Stimulated activated CD8-positive, alpha-beta memory T cell treated with anti-CD3 and anti-CD28 coated beads, Interleukin-7, amount 100 ng/mL, for 48 hours (primary cell): ENCODE measurements around the gene GLRA3.
"Not testable (repeated sequence)": the region's sequence is repeated elsewhere in the genome, so short reads cannot be mapped to it uniquely, and the experiment has no call there.

ENCODE experiments used
- DNase-seq, 2 donors: peaks; one replicate each; pipeline ENCODE4 v3.0.0-alpha.2; 2020; ENCODE audit warnings: low read depth in 1 of 2; ENCODE audit errors: extremely low read depth in 1 of 2

The GLRA3 gene

DNA sequence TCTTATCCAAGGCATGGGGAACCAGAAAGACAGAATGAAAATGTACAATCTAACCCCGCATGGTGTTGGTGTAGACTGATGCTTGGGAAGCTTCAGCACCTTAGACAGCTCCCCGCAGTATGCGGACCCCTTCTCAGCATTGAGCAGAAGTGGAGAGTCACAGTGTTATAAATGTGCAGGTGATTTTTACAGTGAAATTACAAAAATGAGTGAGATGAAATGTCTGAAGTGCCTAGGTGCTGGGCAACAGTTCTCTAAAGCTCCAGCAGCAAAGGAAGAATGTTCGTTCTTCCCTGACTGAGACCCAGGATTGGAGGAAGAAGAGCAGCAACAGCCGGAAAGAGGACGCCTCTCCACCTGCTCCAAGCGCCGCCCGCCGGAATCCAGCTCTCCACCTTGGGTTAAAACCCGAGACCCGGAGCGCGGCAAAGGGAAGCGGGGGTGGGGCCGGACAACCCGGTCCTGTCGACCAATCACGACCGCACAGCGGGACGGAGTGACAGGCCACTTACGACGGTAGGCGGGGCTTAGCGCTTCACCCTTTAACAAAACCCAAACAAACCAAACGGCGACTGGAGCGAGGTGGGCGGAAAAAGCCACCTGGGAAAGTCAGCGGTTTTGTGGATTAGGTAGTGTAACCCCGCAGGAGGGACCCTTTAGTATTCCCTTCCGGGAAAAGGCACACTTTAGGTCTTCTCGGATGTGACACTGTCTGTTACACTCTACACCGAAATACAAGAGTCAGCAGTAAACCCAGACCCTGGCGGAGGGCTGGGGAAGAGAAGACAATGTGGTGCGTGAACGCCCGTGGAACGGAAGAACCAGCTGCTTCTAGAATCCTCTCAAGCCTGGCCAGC, at the start of gene GLRA3:
Gene GLRA3, minus strand, starts transcription at position 403 of the 857 bp plus-strand sequence. CDS start 436 bp downstream, outside the sequence.
- no peak for DNase-seq

DNA sequence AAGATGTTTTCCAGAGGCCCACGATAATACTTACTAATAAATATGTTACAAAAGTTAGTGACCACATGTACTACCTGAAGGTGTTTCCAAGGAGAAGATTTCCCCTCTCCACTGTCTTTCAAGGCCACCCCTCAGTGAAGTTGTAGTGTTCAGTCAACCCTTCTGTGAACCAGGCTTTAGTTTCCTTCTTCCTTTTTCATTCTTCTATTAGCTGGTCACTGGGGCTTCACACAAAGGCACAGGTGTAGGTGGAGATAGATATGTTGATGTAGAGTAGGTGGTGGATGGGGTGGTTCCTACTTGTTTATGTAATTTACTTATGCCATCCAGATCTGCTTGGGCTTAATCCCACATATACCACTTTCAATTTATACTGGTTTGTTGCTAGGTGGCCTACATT, 45.9 kb upstream of the GLRA3 start:
- no peak for DNase-seq

DNA sequence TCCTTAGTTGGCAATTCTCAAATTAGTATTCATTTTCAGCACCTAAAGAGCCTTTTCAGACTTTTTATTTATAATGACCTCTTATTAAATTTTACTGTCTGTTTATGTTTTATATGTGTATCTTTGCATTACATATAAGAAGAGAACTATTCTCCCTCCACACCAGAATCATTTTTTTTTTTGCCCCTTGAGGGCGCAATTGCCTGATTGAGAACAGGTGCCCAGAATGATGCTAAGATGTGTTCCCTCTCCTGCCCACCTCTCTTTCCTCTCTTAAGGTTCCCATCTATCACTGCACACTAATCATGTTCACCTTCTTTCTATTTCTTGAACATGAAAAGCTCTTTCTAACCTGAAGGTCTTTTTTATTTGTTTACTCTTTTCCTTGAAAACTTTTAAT, 44.9 kb upstream of the GLRA3 start:
- DNase-seq, result no peak

DNA sequence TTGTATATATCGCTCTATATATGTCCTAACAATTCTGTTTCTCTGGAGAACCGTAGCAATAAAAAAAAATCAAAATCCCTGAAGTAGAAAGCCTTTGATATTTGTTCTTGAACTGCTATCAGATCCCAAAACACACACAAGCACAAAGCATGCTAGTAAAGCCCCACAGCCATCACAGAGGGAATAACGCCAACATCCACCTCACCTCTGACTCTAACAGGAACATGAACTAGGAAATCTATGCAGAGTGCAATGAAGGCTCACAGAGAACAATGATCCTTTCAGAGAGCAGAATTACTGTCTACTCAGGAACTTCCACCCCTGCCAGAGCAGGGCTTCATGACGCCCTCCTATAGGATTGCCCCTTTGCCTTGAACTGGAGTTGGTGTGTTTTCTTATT, 44.1 kb upstream of the GLRA3 start:
- DNase-seq, result not testable (repeated sequence)

DNA sequence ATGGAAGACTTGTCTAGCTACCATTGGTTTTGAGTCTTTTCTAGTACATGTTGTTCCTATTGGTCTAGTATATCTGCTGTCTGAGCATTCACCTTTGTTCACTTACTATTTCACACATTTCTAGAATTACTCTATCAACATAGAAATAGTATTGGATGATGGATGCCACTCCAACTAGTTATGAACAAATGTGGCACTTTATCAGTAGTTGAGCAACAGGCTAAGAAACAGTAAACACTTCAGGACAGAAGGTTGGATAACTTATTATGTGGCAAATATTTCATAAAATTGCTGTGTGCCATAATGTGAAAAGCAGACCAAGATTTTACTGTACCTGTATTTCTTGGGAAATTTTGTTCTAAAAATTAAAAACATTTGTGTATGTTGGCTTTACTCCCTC, 42.4 kb upstream of the GLRA3 start:
- no peak for DNase-seq

DNA sequence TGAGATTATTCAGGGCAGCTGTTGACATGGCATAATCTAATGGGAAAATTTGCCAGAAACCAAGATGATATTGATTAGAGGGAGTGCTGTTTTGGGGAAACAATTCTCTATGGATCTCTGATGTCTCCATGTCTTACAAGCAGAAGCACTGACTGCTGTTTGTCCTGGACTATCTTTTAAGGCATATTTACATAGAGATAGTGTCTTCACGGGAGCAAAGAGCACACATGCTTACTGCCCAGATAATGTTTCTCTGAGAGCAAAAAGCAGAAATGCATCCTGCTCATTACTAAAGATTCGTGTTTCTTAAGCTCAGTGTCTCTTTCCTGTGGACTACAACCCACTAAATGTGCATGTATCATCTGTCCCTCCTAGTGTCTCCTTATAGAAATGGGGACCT, 41.3 kb upstream of the GLRA3 start:
- no peak for DNase-seq

DNA sequence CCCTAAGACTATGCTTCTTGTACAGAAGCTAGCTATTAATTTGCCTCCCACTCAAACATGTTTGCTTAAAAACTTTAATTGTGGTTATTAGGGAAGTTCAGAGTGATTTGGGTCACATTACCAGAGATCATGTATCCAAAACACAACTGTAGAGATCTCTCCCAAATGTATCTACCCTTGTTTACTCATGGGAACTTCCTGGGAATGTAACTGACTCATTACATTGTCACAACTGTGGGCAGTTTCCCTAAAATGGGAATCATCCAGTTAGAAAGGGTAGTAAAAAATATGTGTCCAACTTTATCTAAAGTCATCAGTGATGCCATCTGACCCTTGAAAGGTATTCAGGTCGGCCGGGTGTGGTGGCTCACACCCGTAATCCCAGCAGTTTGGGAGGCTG, 40.3 kb upstream of the GLRA3 start:
- DNase-seq, result no peak

DNA sequence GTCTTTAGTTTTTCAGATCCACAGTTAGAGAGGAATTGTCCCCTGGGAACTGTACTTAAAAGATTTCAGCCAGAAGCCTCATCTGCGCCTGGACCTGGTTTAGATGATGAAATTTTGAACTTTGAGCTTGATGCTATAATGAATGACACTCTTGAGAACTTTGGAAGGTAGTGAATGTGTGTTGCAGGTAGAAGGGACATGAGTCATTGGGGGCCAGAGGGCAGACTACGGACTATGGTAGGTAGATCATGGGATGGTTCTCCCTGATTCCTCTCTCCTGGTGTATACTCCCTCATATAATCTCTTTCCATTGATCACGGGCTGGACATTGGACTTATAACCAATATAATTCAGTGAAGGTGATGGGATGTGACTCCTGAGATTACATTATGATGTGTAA, 38.9 kb upstream of the GLRA3 start:
- no peak for DNase-seq

DNA sequence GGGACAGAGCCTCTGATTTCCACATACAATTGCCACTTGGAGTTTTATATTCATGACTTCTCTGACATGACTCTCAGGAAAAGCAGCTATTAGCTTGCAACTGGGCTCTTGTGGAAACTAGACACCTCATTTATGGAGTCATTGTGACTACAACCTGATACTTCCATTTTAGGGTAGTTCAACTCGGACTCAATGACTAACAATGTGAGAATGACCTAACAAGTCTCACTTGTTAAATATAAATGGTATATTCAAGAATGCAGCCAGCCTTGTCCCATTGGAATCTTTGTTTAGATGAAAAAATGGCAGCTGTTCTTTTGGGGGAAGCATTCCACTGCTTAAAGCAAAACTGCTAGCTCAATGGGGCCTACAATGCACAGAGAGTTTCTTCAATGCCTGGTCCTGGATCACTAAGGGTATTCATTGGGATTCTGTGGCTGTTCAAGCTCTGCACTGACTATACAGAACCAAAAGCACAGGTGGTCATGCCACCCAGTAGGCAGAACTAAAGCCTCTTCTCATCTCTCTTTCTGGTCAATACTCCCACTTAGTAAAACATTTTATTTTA, 36.5 kb upstream of the GLRA3 start:
- no peak for DNase-seq

DNA sequence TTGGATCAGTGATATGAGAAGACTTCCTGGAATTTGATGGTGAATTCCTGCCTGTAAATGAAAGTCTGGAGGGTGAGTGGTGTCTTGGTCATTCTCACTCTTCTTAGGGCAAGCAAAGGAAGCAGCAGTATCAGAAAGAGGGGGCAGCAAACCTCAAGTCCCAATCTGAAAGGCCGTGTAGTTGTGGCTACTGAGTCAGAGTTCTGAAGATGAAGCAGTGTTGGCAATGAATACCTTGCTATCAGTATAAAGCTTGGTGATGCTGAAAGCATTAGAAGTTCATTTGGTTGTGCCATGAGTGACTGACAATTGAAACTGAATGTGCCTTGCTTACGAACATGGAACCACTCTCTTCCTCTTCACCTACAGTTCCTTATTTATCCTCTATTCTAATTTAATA, 35.0 kb upstream of the GLRA3 start:
- no peak for DNase-seq

DNA sequence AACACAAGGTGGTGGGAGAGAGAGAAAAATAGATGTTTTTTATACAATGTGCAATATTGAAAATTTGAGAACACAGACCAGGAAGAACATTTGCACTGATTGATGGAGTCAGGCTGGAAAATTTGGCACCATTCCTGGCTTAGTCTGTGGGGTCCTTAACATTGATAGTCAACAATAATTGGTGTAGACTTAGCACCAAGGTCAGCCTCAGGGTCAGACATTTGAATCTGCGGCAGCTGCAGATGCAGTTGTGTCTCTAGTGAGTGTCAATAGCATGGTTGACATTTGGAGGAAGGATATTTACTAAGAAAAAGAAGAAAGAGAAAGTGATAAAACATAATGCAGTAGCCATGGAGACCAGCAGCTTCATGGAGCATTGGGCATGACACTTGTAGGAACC, 31.5 kb upstream of the GLRA3 start:
- no peak for DNase-seq

DNA sequence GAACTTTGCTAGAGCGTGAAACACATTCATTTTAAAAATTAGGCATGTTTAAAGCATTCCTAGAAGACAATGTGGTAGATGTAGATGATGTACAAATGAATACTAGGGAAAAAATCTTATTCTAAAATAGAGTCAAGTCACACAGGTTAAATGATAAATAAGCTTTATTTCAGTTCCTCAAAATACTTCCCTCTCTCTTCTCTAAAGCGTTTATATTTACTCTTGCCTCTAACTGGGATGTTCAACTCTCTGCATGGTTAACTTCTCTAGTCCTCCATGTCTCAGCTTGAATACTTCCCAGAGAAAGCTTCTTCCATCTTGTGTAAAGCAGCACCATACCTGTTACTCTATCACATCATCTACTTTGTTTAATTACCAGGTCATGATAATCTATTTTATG, 30.9 kb upstream of the GLRA3 start:
- no peak for DNase-seq

DNA sequence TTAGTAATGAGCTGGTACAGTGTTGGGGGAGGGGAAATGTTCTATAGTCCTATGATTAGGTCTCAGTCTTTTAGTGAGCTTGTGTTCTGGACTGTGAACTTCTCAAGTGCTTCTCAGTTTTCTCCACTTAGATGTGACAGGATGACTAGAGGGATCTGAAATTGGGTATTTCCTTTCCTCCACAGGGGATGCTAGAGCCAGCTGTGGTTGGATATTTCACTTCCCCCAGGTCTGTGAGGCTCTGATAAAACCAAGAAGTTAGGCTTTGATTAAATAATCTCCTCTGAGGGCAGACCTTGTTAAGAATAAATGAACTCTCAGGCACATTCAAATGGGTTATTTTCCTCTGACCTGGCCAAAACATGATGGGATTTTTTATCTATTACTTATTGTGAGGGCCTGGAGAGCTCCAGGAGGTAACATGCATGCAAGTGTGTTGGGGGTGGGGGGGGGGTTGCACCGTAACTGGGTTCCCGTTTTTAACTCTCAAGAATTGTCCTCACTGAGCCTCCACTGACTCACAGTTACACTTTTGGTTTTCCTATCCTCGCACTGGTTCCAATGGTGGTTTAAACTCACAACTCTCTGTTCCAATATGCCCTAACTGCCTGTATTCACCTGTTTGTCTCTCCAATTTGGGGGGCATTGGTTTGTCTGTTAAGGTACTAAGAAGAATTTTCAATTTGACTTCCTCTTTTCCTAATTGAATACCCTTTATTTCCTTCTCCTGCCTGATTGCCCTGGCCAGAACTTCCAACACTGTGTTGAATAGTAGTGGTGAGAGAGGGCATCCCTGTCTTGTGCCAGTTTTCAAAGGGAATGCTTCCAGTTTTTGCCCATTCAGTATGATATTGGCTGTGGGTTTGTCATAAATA, 28.1 kb upstream of the GLRA3 start:
- DNase-seq, result no peak

DNA sequence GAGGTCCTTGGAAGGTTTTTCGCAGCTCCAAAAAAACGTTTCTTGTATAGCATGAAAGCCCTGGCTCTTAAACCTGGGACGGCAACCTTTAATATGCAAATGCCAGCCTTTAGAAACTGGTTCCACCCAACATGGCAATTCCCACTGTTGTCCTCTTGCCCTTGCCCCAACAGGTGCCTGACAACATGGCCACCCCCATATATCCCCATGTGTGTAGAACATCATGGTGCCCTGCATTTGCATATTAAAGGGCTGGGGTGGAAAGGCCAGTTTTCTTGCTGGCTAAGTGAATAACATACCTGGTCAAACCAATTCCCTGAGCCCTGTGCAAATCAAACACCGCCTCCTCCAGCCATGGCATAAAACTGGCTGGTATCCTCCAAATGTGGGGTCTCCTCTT, 26.0 kb upstream of the GLRA3 start:
- no peak for DNase-seq

DNA sequence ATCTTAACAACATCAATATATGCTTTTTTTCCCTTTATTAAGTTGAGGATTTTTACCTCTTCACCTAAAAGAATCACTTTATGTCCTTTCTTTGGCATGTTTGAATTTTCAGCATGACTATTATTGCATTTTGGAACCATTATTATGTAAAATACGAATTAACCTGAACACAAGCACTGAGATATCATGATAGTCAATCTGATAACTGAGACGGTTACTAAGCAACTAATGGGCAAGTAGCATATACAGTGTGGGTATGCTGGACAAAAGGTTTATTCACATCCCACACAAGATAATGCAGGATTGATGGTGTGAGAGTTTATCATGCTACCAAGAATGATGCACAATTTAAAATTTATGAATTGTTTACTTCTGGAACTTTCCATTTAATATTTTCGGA, 24.6 kb upstream of the GLRA3 start:
- DNase-seq, result no peak

DNA sequence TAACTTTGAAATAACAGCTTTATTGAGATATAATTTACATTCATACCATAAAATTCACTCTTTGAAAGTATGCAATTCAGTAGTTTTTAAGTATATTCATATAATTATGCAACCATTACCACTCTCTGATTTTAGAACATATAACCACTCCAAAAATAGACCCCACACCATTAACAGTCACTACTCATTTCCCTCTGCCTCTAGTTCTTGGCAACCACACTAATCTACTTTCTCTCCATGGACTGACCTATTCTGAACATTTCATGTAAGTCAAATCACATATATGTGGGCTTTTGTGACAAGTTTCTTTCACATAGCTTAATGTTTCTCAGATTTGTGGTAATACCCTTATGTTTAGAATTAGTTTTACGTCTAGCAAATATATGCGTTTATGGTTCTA, 19.5 kb upstream of the GLRA3 start:
- DNase-seq, result no peak

DNA sequence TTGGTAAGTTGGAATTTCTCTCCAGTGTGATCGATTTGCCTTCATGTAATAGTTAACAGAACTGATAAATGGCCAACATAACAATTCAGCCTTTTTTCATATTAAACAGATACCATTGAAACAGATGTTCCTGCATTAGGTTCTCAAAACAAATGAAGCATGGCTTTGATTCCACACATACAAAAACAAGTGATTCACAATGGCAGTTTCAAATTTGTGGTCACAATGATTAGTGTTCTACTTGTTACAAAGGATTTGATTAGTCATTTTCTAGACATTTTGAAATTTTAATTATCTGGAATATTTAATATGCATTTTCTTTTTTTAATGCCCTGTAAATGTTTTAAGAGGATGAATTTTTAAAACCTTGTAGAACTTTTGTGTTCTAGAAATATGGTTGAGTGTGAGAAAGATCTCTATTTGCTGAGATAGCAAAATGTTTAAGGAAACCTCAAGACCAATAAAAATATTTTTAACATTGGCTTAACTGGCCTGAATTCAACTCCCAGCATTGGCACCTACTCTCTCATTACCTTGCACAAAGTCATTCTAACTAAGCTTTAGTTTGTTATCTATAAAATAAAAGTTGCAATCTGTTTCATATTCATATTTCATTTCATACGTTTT, 18.9 kb upstream of the GLRA3 start:
- DNase-seq, result no peak

DNA sequence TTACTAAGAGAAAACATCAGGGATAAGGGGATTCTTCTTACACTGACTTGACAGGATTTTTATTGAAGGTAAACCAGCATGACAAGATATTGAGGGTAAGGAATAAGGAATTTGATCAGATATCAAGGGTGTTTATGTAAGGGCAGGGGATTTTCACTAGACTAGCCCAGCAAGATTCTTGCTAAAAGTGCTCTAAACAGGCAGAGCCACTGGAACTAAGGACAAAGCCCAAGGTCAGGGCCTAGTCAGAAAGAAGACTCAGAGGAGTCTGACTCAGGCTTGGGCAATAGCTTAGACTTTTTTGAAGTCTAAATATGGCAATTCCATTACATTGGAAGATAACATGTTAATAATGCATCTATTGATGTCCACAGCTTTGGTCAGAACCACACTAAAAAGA, 6.5 kb upstream of the GLRA3 start:
- no peak for DNase-seq

DNA sequence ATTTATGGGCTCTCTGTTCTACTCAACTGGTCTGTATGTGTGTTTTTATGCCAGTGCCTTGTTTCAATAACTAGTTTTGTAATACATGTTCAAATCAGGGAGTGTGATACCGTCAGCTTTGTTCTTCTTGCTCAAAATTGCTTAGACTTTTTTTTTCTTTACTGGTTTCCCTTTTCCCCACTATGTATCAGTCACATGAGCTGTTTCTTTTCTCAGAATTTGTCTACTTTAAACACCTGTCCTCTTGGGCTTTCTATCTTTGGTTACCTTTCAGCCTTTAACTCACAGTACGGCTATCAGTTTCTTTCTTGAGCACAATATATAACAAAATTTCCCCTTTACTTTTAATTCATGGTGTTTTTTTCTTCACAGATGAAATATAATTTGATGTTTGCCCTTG, 5.4 kb upstream of the GLRA3 start:
- DNase-seq, result no peak

DNA sequence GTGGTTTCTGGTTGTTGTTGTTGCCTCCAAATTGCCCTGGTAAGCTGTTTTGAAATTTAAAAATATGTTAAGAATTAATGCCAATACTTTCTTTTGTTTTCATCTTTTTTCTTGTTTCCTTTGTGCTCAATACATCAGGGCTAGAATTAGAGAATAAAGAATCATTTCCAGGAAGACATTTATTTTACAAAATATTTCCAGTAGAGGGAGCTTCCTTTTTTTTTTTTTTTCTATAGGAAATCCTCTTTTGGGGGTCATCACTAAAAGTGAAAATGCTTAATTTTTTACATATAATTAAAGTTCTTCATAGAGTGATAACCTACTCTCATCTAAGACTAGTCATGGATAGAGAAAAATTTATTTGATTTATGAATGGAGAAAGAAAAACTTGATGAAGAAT, 2.4 kb downstream of the GLRA3 start:
- DNase-seq, result no peak

DNA sequence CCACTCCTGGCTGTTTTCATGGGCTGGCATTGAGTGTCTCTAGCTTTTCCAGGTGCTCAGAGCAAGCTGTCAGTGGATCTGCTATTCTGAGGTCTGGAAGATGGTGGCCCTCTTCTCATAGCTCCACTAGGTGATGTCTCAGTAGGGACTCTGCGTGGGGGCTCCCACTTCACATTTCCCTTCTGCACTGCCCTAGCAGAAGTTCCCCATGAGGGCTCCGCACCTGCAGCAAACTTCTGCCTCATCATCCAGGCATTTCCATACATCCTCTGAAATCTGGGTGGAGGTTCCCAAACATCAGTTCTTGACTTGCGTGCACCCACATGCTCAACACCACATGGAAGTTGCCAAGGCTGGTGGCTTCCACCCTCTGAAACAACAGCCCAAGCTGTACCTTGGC, 13.8 kb downstream of the GLRA3 start:
- DNase-seq, result no peak
